Measurements from ENCODE around the gene FBLN7.

The FBLN7 gene

DNA sequence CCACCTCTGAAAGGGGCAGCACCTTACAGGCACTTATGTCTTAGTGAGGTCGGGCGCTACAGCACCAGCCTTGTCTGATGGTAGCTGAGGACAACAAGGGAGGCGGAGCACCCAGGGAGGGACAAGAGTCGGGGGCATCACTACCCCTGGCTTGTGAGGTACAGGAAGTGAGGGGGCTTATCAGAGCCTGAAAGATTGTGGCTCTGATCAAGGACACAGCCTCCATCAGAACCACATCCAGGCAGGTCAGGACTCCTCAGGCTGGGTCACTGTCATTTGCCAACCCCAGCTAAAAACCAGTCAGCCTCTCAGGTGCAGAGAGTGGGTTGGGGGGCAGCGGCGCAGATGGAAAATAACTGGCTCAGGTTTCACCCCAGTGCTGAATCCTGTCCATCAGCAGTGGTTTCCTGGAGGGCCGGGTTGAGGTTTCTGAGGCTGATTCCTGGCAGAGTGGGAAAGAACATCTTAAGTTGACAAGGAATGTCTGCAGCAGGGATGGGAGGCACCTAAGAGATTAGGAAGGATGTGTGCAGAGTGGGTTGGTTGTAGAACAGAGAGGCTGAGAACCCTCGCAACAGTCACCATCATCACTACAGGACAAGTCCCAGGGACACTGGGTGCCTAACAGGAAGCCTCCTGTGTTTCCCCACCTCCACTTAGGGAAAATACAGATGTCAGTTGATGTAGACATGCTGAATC is 45.3 kb downstream of the FBLN7 start:
- Histone ChIP-seq H3K27ac (ENCODE audit: extremely low read depth, low read depth, low read length) (no peak overlapping the region), H3K36me3 (ENCODE audit: control insufficient read depth in 2 of 2, insufficient read depth in 1 of 2, low read length in 2 of 2) (no peaks in the 10 kb centered on the region), H3K9me3 (ENCODE audit: control insufficient read depth, insufficient read depth, low read depth, low read length) (no peaks in the 10 kb centered on the region), H3K4me3 (ENCODE audit: low read depth, low read length) (no peak overlapping the region), H3K4me1 (ENCODE audit: control insufficient read depth, insufficient read depth, low read length) (no peaks in the 10 kb centered on the region)
- ChIA-PET POLR2A (no interaction called here), CTCF (no interaction called here)
- TF ChIP-seq MZF1 (tag by site-specific recombination; IDR thresholded peaks at IDR 0.05; ENCODE audit: borderline replicate concordance) (no peak), ZNF114 (tag by site-specific recombination; IDR thresholded peaks at IDR 0.05) (no peak), ZBTB1 (tag by site-specific recombination; IDR thresholded peaks at IDR 0.05) (no peak), ZNF223 (tag by site-specific recombination; IDR thresholded peaks at IDR 0.05) (no peak), ZNF10 (tag by site-specific recombination; IDR thresholded peaks at IDR 0.05) (no peak), ZNF133 (tag by site-specific recombination; IDR thresholded peaks at IDR 0.05) (no peak), ZNF169 (tag by site-specific recombination; IDR thresholded peaks at IDR 0.05) (no peak), ZFP69B (tag by site-specific recombination; IDR thresholded peaks at IDR 0.05) (no peak), ZFP41 (tag by site-specific recombination; IDR thresholded peaks at IDR 0.05; ENCODE audit: borderline replicate concordance) (no peak), ZNF202 (tag by site-specific recombination; IDR thresholded peaks at IDR 0.05; ENCODE audit: borderline replicate concordance) (no peak), PRDM2 (tag by site-specific recombination; IDR thresholded peaks at IDR 0.05; ENCODE audit: borderline replicate concordance) (no peak)
- TF ChIP-seq, protein P1, sequence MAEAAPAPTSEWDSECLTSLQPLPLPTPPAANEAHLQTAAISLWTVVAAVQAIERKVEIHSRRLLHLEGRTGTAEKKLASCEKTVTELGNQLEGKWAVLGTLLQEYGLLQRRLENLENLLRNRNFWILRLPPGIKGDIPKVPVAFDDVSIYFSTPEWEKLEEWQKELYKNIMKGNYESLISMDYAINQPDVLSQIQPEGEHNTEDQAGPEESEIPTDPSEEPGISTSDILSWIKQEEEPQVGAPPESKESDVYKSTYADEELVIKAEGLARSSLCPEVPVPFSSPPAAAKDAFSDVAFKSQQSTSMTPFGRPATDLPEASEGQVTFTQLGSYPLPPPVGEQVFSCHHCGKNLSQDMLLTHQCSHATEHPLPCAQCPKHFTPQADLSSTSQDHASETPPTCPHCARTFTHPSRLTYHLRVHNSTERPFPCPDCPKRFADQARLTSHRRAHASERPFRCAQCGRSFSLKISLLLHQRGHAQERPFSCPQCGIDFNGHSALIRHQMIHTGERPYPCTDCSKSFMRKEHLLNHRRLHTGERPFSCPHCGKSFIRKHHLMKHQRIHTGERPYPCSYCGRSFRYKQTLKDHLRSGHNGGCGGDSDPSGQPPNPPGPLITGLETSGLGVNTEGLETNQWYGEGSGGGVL (tag by site-specific recombination; IDR thresholded peaks at IDR 0.05) = no peak
- TF ChIP-seq, protein P2, sequence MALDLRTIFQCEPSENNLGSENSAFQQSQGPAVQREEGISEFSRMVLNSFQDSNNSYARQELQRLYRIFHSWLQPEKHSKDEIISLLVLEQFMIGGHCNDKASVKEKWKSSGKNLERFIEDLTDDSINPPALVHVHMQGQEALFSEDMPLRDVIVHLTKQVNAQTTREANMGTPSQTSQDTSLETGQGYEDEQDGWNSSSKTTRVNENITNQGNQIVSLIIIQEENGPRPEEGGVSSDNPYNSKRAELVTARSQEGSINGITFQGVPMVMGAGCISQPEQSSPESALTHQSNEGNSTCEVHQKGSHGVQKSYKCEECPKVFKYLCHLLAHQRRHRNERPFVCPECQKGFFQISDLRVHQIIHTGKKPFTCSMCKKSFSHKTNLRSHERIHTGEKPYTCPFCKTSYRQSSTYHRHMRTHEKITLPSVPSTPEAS (tag by site-specific recombination; IDR thresholded peaks at IDR 0.05) = no peak

GRCh38 chr2:112184121-112184520 is 45.9 kb downstream of the FBLN7 start:
- no peaks in the 10 kb centered on the region for H3K36me3 ChIP-seq (ENCODE audit: control insufficient read depth in 2 of 2, insufficient read depth in 1 of 2, low read length in 2 of 2)
- H3K4me3 ChIP-seq (ENCODE audit: low read depth, low read length) = no peak overlapping the region
- ChIA-PET CTCF (no interaction called here), POLR2A (no interaction called here)
- no peaks in the 10 kb centered on the region for H3K9me3 ChIP-seq (ENCODE audit: control insufficient read depth, insufficient read depth, low read depth, low read length)
- peak; percentile 30; the same call in 1 of the 2 replicates for TF ChIP-seq ZIC2 (tag by site-specific recombination; IDR thresholded peaks at IDR 0.05)
- no peak for TF ChIP-seq SP2 (tag by site-specific recombination; IDR thresholded peaks at IDR 0.05)
- no peak overlapping the region for H3K27ac ChIP-seq (ENCODE audit: extremely low read depth, low read depth, low read length)
- H3K4me1 ChIP-seq (ENCODE audit: control insufficient read depth, insufficient read depth, low read length) = no peaks in the 10 kb centered on the region

All from HEK293 (cell line).